Measurements from ENCODE around the gene ADGRE3. TPM values are rescaled to one million over a fixed set of nuclear protein-coding genes. Genes with fewer than 3 reads are reported as not detected.

ADGRE3 gene
- total RNA-seq, 1 donor from 2014 or later, result not detected

DNA sequence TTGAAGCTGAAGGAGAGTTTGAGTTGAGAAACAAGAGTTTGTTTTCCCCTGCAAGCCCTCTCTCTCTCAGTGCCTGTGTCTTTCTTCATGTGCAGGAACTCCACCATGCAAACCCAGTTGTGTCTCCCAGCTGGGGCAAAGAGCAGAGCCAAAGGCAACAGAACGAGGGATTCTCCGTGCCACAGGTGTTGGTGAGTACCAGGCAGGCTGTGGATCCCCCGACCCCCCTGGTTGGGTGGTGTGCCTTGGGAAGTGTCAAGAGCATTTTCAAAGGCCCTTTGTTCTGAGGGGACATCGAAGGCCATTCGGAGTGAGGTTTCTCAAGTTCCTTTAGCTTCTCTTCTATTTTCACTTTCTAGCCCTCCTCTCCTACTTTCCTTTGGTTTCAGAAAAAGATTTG lies 20.8 kb upstream of the ADGRE3 start:
- no peaks in the 10 kb centered on the region for H3K27me3 Mint-ChIP-seq (ENCODE audit: unreplicated experiment)
- H3K4me3 Mint-ChIP-seq (ENCODE audit: unreplicated experiment), result no peak overlapping the region
- no peak overlapping the region for H3K27ac Mint-ChIP-seq (ENCODE audit: unreplicated experiment)
- no peaks in the 10 kb centered on the region for H3K9me3 Mint-ChIP-seq (ENCODE audit: unreplicated experiment)
- H3K4me1 Mint-ChIP-seq (ENCODE audit: low read depth, unreplicated experiment), result no peaks in the 10 kb centered on the region
- no peaks in the 10 kb centered on the region for H3K36me3 Mint-ChIP-seq (ENCODE audit: unreplicated experiment)
- no peak for DNase-seq
- TF ChIP-seq, protein P1, sequence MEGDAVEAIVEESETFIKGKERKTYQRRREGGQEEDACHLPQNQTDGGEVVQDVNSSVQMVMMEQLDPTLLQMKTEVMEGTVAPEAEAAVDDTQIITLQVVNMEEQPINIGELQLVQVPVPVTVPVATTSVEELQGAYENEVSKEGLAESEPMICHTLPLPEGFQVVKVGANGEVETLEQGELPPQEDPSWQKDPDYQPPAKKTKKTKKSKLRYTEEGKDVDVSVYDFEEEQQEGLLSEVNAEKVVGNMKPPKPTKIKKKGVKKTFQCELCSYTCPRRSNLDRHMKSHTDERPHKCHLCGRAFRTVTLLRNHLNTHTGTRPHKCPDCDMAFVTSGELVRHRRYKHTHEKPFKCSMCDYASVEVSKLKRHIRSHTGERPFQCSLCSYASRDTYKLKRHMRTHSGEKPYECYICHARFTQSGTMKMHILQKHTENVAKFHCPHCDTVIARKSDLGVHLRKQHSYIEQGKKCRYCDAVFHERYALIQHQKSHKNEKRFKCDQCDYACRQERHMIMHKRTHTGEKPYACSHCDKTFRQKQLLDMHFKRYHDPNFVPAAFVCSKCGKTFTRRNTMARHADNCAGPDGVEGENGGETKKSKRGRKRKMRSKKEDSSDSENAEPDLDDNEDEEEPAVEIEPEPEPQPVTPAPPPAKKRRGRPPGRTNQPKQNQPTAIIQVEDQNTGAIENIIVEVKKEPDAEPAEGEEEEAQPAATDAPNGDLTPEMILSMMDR (IDR thresholded peaks at IDR 0.05; ENCODE audit: partially characterized antibody, unreplicated experiment), result no peak

DNA sequence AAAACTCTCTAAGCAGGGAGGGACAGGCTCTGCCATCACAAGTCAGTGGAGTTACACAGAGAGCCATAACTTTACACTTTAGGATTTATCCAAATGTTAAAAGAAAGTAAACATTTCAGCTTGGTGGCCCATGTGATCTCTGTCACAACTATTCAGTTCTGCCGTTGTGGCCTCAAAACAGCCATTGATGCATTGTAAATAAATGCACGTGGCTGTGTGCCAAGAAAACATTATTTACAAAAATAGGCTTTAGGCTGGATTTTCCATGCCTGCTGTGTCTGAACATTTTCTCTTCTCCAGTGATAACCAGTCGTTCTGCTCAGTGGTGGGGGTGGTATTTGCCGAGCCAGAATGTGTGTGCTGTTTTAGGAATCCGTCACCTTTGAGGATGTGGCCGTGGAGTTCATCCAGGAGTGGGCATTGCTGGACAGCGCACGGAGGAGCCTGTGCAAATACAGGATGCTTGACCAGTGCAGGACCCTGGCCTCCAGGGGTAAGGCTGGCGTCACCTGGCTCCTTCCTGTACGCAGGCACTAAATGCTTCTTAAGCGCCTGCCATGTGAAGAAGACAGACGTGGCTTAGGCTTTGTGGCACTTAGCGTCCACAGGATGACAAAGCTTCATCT lies 20.1 kb upstream of the ADGRE3 start:
- Mint-ChIP-seq H3K36me3 (ENCODE audit: unreplicated experiment) (no peaks in the 10 kb centered on the region), H3K27me3 (ENCODE audit: unreplicated experiment) (no peaks in the 10 kb centered on the region), H3K4me3 (ENCODE audit: unreplicated experiment) (no peak overlapping the region), H3K27ac (ENCODE audit: unreplicated experiment) (no peak overlapping the region), H3K9me3 (ENCODE audit: unreplicated experiment) (no peaks in the 10 kb centered on the region), H3K4me1 (ENCODE audit: low read depth, unreplicated experiment) (no peaks in the 10 kb centered on the region)
- no peak for DNase-seq
- TF ChIP-seq, protein P1 (IDR thresholded peaks at IDR 0.05; ENCODE audit: partially characterized antibody, unreplicated experiment), result no peak

DNA sequence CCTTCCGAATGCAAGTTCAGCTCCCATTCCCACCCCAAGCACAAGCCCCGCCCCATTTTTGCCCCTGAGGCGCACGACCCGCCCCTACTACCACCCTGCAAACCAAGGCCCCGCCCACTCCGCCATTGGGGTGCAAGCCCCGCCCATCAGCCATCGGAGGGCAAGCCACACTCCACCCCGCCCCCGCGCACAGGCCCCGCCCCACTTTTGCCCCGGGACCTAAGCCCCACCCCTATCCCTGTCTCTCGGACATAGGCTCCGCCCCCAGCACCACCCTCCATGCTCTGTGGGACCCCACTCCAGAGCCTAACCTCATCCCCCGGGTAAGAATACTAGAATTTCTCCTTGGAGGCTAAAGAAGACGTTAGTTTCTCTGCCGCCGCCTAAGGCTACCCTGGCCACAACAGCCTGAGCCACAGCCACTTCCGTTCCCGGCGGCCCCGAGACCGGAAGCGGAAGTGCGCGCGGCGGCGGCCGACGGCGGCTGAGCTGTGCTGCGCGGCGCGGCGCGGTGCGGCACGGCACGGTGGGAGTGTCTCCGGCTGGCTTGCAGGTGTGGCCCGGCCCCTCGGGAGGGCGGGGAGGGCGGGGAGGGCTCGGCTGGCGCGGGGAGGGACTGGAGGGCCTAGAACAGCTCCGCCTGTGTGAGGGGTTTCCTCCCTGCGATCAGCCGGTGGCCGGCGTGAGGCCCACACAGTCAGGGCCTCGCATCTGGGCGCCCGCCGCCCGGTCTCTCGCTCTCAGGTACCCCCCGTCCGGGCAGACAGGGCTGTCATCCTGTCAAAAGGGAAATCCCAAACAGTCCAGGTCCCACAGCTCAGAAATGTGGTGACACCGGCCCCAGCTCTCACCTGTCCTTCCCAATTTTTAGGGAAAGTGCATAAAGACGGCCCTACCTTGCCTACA lies 15.2 kb upstream of the ADGRE3 start, which contains the start of gene ZNF333:
TSS of gene ZNF333 (plus strand) at position 451 of the 906 bp plus-strand sequence. CDS start 3,444 bp downstream, outside the sequence.
- H3K36me3 Mint-ChIP-seq (ENCODE audit: unreplicated experiment), result no peaks in the 10 kb centered on the region
- H3K9me3 Mint-ChIP-seq (ENCODE audit: unreplicated experiment), result no peaks in the 10 kb centered on the region
- peak; percentile 100 for DNase-seq
- no peaks in the 10 kb centered on the region for H3K27me3 Mint-ChIP-seq (ENCODE audit: unreplicated experiment)
- peak within 1 kb of the TSS; percentile 89 for H3K4me3 Mint-ChIP-seq (ENCODE audit: unreplicated experiment)
- peak within 1 kb of the TSS; percentile 96 for H3K27ac Mint-ChIP-seq (ENCODE audit: unreplicated experiment)
- no peaks in the 10 kb centered on the region for H3K4me1 Mint-ChIP-seq (ENCODE audit: low read depth, unreplicated experiment)
- TF ChIP-seq, protein P1 (IDR thresholded peaks at IDR 0.05; ENCODE audit: partially characterized antibody, unreplicated experiment), result no peak

DNA sequence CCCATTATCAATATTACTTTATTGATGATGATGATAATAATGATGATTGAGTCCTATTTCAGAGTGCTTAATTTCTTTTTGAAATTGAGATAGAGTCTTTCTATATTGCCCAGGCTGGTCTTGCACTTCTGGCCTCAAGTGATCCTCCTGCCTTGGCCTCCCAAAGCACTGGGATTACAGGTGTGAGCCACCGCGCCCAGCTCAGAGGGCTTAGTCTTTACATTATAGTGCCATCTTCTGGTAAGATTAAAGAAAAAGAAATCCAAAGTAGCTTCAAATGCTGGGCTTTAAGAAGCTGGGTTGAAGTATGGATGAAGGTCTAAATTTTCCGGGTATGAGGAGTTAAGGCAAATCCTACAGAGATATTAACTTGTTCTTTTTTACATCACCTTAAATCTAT lies 11.8 kb upstream of the ADGRE3 start:
- Mint-ChIP-seq H3K36me3 (ENCODE audit: unreplicated experiment) (no peaks in the 10 kb centered on the region), H3K4me3 (ENCODE audit: unreplicated experiment) (no peak overlapping the region), H3K4me1 (ENCODE audit: low read depth, unreplicated experiment) (no peaks in the 10 kb centered on the region), H3K9me3 (ENCODE audit: unreplicated experiment) (peaks cover 2% of the 10 kb centered on the region), H3K27ac (ENCODE audit: unreplicated experiment) (no peak overlapping the region), H3K27me3 (ENCODE audit: unreplicated experiment) (peaks cover 5% of the 10 kb centered on the region)
- DNase-seq, result no peak
- TF ChIP-seq, protein P1 (IDR thresholded peaks at IDR 0.05; ENCODE audit: partially characterized antibody, unreplicated experiment), result peak; percentile 15

DNA sequence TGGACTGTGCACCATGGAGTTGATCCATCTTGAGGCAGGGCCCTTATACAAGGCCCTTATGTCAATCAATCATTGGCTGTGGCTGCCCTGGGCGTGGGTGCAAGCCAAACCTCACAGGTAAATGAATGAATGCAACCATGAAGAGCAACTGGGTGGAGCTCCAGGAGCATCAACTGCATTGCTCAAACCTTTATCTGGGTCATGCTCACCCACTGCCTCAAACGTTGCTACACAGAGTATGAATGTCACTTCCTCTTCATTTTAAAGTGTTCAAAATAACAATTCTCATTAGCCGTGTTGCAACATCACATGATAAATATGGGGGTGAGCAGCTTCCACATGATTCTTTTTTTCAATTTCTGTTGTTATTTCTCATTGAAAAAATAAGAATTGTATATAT lies 8.8 kb upstream of the ADGRE3 start:
- no peaks in the 10 kb centered on the region for H3K4me1 Mint-ChIP-seq (ENCODE audit: low read depth, unreplicated experiment)
- H3K36me3 Mint-ChIP-seq (ENCODE audit: unreplicated experiment), result no peaks in the 10 kb centered on the region
- no peak overlapping the region for H3K27ac Mint-ChIP-seq (ENCODE audit: unreplicated experiment)
- TF ChIP-seq, protein P1 (IDR thresholded peaks at IDR 0.05; ENCODE audit: partially characterized antibody, unreplicated experiment), result no peak
- peaks cover 5% of the 10 kb centered on the region for H3K27me3 Mint-ChIP-seq (ENCODE audit: unreplicated experiment)
- DNase-seq, result no peak
- H3K4me3 Mint-ChIP-seq (ENCODE audit: unreplicated experiment), result no peak overlapping the region
- peaks cover 2% of the 10 kb centered on the region for H3K9me3 Mint-ChIP-seq (ENCODE audit: unreplicated experiment)
